Activated naive CD4-positive, alpha-beta T cell treated with anti-CD3 and anti-CD28 coated beads, Interleukin-2, amount 50 U/mL, for 24 hours (primary cell): ENCODE measurements around the gene RTP5.
"Not testable (repeated sequence)": the region's sequence is repeated elsewhere in the genome, so short reads cannot be mapped to it uniquely, and the experiment has no call there.

ENCODE experiments used
- H3K27ac Mint-ChIP-seq: one replicate; pipeline ENCODE4 v1.8.0; 2021; ENCODE audit warnings: mild to moderate bottlenecking, mixed read lengths
- H3K27me3 Mint-ChIP-seq: one replicate; pipeline ENCODE4 v1.8.0; 2021; ENCODE audit warnings: mixed read lengths
- H3K36me3 Mint-ChIP-seq: one replicate; pipeline ENCODE4 v1.8.0; 2021; ENCODE audit warnings: mixed read lengths
- H3K4me1 Mint-ChIP-seq: one replicate; pipeline ENCODE4 v1.8.0; 2021; ENCODE audit warnings: mixed read lengths
- H3K4me3 Mint-ChIP-seq: one replicate; pipeline ENCODE4 v1.8.0; 2021; ENCODE audit warnings: mild to moderate bottlenecking, mixed read lengths
- H3K9me3 Mint-ChIP-seq: one replicate; pipeline ENCODE4 v1.8.0; 2021; ENCODE audit warnings: mixed read lengths

The RTP5 gene

DNA sequence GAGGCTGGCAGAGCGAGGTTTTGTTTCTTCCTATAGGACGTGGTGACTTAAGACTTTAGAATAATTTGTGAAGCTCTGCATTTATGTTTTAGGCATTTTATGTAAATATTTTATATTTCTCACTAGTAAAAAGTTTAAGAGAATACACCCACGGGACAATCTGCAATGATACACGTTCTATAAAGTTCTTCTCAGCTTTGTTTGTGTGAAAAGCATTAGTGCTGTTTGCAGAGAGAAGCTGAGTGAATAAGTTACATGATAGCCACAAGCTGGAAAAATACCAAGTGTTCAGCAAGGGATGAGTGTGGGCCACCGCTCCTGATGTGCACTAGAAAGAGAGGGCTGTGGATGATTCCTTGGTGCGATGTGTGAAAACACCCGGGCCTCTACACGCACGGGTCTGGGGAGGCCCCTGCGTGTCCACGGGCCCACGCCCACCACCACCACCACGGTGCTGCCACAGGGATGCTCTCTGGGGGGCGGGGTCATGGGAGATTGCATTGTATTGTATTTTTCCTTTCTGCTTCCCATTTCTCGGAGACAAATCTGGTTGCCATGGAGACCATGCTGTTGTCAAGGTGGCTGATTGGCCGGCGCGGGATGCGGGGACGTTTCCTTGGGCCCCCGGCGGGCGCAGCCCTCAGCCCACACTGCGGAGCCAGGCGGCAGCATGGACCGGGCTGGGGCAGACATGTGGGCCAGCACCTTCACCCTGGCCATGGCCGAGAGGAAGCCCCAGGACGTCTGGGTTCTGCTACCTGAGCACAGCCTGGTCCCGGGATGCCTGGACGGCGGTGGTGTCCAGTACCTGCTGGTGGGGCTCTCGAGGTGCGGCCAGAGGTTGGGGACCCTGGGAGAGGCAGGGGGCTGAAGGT, at the start of gene RTP5:
TSS of gene RTP5 (plus strand) at position 643 of the 875 bp plus-strand sequence. CDS start at position 671, 28 bp downstream.
- Mint-ChIP-seq H3K36me3 (no peaks in the 10 kb centered on the region), H3K27ac (no peak within 1 kb of the TSS), H3K4me1 (peaks cover 46% of the 10 kb centered on the region), H3K27me3 (no peaks in the 10 kb centered on the region), H3K4me3 (peak within 1 kb of the TSS; percentile 6), H3K9me3 (no peaks in the 10 kb centered on the region)

- not testable (repeated sequence) for H3K4me3 Mint-ChIP-seq, H3K36me3 Mint-ChIP-seq, H3K9me3 Mint-ChIP-seq, H3K27me3 Mint-ChIP-seq, H3K27ac Mint-ChIP-seq
- peaks cover 15% of the 10 kb centered on the region for H3K4me1 Mint-ChIP-seq
These were observed 49.4 kb upstream of the RTP5 start for GRCh38 chr2:241819947-241820624.

- Mint-ChIP-seq H3K27ac (no peak overlapping the region), H3K4me3 (no peak overlapping the region), H3K9me3 (peaks cover 5% of the 10 kb centered on the region)
These were observed 48.7 kb upstream of the RTP5 start for GRCh38 chr2:241820625-241821384.

GRCh38 chr2:241821460-241822263, 47.9 kb upstream of the RTP5 start:
- Mint-ChIP-seq H3K36me3 (peaks cover 4% of the 10 kb centered on the region), H3K27ac (no peak overlapping the region), H3K9me3 (peaks cover 5% of the 10 kb centered on the region), H3K4me1 (peaks cover 15% of the 10 kb centered on the region), H3K27me3 (peaks cover 1% of the 10 kb centered on the region), H3K4me3 (no peak overlapping the region)

More at GRCh38 chr2:241820625-241821384, 48.7 kb upstream of the RTP5 start:
- Mint-ChIP-seq H3K27me3 (peaks cover 1% of the 10 kb centered on the region), H3K4me1 (peaks cover 15% of the 10 kb centered on the region), H3K36me3 (peaks cover 4% of the 10 kb centered on the region)

GRCh38 chr2:241822264-241822623, 47.3 kb upstream of the RTP5 start:
- Mint-ChIP-seq H3K4me3 (no peak overlapping the region), H3K27me3 (peaks cover 2% of the 10 kb centered on the region), H3K9me3 (peaks cover 9% of the 10 kb centered on the region), H3K36me3 (peaks cover 4% of the 10 kb centered on the region), H3K27ac (no peak overlapping the region), H3K4me1 (peaks cover 14% of the 10 kb centered on the region)

GRCh38 chr2:241823531-241824437, 45.7 kb upstream of the RTP5 start:
- H3K27ac Mint-ChIP-seq, H3K36me3 Mint-ChIP-seq, H3K4me1 Mint-ChIP-seq, H3K4me3 Mint-ChIP-seq, H3K27me3 Mint-ChIP-seq: not testable (repeated sequence)
- peaks cover 13% of the 10 kb centered on the region for H3K9me3 Mint-ChIP-seq

DNA sequence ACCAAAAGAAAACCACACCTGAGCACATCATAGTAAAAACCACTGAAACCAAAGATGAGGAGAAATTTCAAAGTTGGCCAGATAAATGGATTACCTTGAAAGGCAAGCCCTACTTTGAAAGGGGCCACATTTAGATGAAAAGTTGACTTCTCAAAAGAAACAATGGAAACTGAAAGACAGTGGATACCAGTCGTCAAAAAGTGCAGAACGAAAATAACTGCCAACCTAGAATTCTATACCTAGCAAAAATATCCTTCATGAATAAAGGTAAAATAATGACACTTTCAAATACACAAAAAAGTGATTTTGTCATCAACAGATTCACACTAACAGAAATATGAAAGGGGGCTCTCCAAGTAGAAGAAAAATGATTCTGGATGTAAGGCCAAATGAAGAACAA, 42.1 kb upstream of the RTP5 start:
- Mint-ChIP-seq H3K9me3 (peaks cover 13% of the 10 kb centered on the region), H3K36me3 (peaks cover 5% of the 10 kb centered on the region), H3K4me1 (peaks cover 8% of the 10 kb centered on the region), H3K4me3 (no peak overlapping the region), H3K27me3 (peaks cover 5% of the 10 kb centered on the region), H3K27ac (no peak overlapping the region)

GRCh38 chr2:241833101-241833663, 36.3 kb upstream of the RTP5 start:
- Mint-ChIP-seq H3K9me3 (no peaks in the 10 kb centered on the region), H3K36me3 (peaks cover 1% of the 10 kb centered on the region), H3K27me3 (peaks cover 2% of the 10 kb centered on the region), H3K4me1 (peaks cover 19% of the 10 kb centered on the region), H3K27ac (no peak overlapping the region), H3K4me3 (no peak overlapping the region)

DNA sequence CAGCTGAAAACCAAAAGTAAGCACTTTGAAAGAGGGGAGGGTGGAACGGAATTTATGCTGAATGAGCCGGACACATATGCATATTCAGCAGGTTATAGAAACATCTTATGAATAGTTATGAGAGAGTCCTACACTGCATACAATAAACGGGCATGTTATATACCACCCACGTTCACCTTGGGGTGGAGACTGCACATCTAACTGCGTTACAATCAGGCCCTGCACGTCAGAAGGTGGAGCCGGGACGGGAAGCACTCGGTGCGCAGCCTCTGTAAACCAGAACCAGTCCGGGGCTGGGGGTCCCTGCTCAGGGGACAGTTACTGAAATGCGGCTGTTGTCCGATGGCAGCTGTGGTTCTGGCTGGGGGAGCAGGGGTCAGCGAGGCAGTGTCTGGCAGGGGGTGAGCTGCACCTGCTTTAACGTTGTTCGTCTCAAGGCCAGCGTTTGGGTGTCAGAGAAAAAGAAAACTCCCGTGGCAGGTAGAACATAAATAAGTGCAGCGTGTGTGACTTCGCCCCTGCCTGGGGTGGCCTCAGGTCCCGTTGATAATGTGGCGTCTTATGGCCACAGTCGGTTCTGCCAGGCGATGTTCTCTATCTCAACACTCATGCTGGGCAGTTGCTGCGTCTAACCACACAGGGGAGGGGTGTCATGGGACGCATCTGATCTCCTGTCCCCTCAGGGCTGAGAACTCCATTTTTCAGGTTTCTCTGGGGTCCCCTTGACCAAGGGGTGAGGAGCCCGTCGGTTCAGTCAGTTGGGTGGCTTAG, 35.6 kb upstream of the RTP5 start:
- not testable (repeated sequence) for H3K36me3 Mint-ChIP-seq, H3K9me3 Mint-ChIP-seq, H3K27me3 Mint-ChIP-seq, H3K4me3 Mint-ChIP-seq, H3K27ac Mint-ChIP-seq
- H3K4me1 Mint-ChIP-seq: peaks cover 24% of the 10 kb centered on the region

- Mint-ChIP-seq H3K4me3 (no peak overlapping the region), H3K4me1 (peaks cover 24% of the 10 kb centered on the region), H3K27ac (no peak overlapping the region), H3K27me3 (peaks cover 2% of the 10 kb centered on the region), H3K9me3 (no peaks in the 10 kb centered on the region), H3K36me3 (no peaks in the 10 kb centered on the region)
These were observed 34.9 kb upstream of the RTP5 start for GRCh38 chr2:241834527-241835210.

DNA sequence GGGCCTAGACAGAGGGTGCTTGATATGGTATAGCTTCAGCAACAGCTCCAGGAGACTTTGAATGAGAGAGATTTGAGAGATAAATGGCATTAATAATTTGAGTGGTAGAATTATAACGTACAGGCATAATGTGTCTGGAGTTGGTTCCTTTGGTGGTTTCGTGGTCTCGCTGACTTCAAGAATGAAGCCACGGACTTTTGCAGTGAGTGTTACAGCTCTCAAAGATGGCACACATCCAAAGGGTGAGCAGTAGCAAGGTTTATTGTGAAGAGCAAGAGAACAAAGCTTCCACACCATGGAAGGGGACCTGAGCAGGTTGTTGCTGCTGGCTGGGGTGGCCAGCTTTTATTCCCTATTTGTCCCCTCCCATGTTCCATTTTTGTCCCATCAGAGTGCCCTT, 33.9 kb upstream of the RTP5 start:
- Mint-ChIP-seq H3K4me1 (peaks cover 24% of the 10 kb centered on the region), H3K9me3 (no peaks in the 10 kb centered on the region), H3K36me3 (no peaks in the 10 kb centered on the region), H3K4me3 (no peak overlapping the region), H3K27me3 (peaks cover 2% of the 10 kb centered on the region), H3K27ac (peak overlapping the region; percentile 47)

DNA sequence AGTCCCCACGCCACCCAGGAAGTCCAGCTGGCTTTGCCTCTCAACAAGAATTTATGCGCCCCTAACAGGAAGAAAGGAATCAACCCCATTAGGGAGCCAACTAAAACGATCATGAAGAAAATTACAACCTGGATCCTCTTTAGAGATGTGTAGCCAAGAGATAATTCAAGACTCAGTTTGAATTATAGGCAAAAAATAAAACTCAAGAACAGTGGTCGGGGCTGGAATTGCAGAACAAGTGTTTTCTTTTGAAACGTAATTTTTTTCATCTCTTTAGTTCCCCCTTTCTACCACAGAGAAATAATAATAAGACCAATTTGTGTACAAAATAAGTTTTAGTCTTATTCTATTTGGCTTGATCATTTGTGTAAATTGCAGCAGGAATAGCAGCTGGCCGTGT, 33.2 kb upstream of the RTP5 start:
- Mint-ChIP-seq H3K36me3 (no peaks in the 10 kb centered on the region), H3K27me3 (peaks cover 2% of the 10 kb centered on the region), H3K4me3 (no peak overlapping the region), H3K27ac (no peak overlapping the region), H3K9me3 (no peaks in the 10 kb centered on the region), H3K4me1 (peaks cover 24% of the 10 kb centered on the region)
